ENCODE data around the gene GRIN3B. TPM values are rescaled to one million over a fixed set of nuclear protein-coding genes. Genes with fewer than 3 reads are reported as not detected.

Gene GRIN3B
- total and polyA plus RNA-seq, 2 donors from 2014 or later: 0.15 to 0.44 TPM

DNA sequence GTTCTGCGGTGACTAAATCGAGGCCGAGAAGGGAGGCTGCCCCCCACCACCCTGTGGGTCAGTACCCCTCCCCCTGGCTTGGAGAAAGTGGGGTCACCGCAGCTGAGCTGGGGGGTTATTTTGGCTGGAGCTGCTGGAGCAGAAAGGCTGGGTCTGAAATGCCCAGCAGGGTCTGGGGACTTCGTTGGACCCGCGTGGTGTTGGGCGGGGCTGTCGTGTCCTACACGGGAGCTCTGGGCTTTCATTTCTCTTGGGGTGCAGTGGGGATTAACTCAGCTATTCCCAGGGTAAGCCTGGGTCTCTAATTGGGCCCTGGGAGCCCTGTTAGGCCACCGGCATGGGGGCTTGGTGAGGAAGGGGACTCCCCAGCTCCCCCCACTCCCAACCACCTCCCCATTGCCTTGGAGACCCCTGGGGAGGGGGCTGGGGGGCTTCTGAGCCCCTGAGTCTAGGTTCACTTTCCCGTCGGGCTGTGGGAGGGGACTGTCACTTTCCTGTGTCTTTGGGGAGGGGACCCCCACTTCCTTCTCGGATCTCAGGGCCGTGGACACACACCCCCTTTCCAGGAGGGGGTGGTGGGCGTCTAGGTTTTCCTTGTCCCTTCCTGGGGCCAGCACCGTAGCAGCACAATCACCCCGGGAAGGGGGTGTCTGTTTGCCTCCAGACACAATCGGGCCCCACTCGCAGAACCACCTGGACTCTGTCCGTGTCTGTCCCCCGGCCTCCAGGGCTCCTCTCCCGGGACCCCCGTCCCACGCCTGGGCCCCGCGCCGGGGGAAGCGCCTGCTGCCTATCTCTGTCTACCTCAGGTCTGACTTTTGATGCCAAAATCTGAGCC, 26.3 kb upstream of the GRIN3B start:
- FAIRE-seq: no peak

DNA sequence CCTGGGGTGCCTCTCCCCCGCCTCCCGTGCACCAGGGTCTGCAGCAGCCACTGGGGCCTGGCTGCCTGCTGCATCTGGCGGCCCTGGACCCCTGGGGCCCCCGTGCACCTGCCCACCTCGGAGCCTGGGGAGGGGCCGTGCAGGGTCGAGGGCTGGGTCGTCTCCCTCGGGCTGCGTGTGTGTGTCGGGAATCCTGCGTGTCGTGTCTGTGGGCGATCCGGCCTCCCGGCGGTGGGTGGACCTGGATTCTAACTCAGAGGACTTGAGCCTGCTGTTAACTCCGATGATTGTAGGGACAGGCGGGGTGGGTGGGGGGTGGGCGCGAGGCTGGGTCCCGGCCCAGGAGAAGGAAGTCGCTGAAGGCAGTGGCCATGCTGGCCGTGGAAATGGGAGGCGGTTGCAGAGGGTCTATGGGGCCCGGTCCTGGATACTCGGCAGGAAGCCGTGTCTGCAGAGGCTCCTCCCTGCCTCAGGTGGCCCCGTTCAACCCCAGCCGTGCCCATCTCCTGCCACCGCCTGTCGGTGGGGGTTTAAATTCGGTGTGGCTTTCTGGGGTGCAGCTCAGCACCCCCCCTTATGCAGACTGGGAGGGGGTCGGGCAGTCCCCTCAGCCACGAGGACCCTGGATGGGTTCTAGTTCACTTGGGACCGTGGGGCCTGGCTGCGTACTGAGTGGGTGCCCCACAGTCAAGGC, 25.5 kb upstream of the GRIN3B start:
- intact Hi-C loops (cut with DNase I): no loop called here
- DNase-seq (no peak), FAIRE-seq (no peak)
- peaks cover 4 to 5% (median 4%) of the 10 kb centered on the region in 3 donors for H3K36me3 ChIP-seq (ENCODE audit: control insufficient read depth in 2 of 3, insufficient read depth in 3 of 3, low read length in 3 of 3)
- peaks cover 0 to 5% (median 0%) of the 10 kb centered on the region in 3 donors for H3K9me3 ChIP-seq (ENCODE audit: control insufficient read depth in 2 of 3, insufficient read depth in 1 of 3, low read length in 3 of 3)
- H3K27me3 ChIP-seq (ENCODE audit: control insufficient read depth, insufficient read depth, low read length): no peaks in the 10 kb centered on the region
- H3K4me3 ChIP-seq (ENCODE audit: low read length in 3 of 3): no peak overlapping the region
- H3K9ac ChIP-seq (ENCODE audit: low read length in 3 of 3): no peak overlapping the region
- no peak for TF ChIP-seq CTCF (IDR thresholded peaks at IDR 0.05; ENCODE audit: borderline replicate concordance, extremely low read depth, insufficient read depth)
- H3K4me1 ChIP-seq (ENCODE audit: control insufficient read depth in 2 of 3, insufficient read depth in 2 of 3, low read depth in 1 of 3, low read length in 3 of 3): peaks cover 0 to 3% (median 0%) of the 10 kb centered on the region in 3 donors
- no peak overlapping the region for H3K27ac ChIP-seq (ENCODE audit: low read depth in 2 of 2, low read length in 2 of 2)

More for the DNA sequence above, 26.3 kb upstream of the GRIN3B start:
- DNase-seq: no peak
- Histone ChIP-seq H3K27me3 (ENCODE audit: control insufficient read depth, insufficient read depth, low read length) (no peaks in the 10 kb centered on the region), H3K4me1 (ENCODE audit: control insufficient read depth in 2 of 3, insufficient read depth in 2 of 3, low read depth in 1 of 3, low read length in 3 of 3) (no peaks in the 10 kb centered on the region), H3K9me3 (ENCODE audit: control insufficient read depth in 2 of 3, insufficient read depth in 1 of 3, low read length in 3 of 3) (peaks cover 0 to 5% (median 0%) of the 10 kb centered on the region in 3 donors), H3K9ac (ENCODE audit: low read length in 3 of 3) (no peak overlapping the region), H3K27ac (ENCODE audit: low read depth in 2 of 2, low read length in 2 of 2) (no peak overlapping the region), H3K4me3 (ENCODE audit: low read length in 3 of 3) (no peak overlapping the region), H3K36me3 (ENCODE audit: control insufficient read depth in 2 of 3, insufficient read depth in 3 of 3, low read length in 3 of 3) (peaks cover 4 to 5% (median 4%) of the 10 kb centered on the region in 3 donors)
- no peak for TF ChIP-seq CTCF (IDR thresholded peaks at IDR 0.05; ENCODE audit: borderline replicate concordance, extremely low read depth, insufficient read depth)
- intact Hi-C loops (cut with DNase I): no loop called here

DNA sequence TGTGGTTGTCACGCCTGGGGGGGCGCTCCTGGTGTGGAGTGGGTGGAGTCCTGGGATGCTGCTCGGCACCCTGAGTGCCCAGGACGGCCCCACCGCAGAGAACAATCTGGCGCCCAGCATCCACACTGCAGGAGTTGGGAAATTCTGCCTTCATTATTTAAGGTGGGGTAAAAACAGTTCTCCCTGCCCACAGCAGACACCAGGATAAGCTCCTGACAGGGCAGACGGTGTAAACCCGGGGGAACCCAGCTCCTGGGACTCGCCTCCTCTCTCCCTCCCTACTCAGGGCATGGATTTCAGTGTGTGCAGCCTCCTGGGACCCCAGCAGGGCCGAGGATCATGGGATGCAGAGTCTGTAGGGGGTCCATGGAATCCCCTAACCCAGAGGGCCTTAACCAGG, 23.7 kb upstream of the GRIN3B start:
- FAIRE-seq (no peak), DNase-seq (no peak)
- H3K27me3 ChIP-seq (ENCODE audit: control insufficient read depth, insufficient read depth, low read length): no peaks in the 10 kb centered on the region

More for the DNA sequence above, 23.7 kb upstream of the GRIN3B start:
- TF ChIP-seq CTCF (IDR thresholded peaks at IDR 0.05; ENCODE audit: borderline replicate concordance, extremely low read depth, insufficient read depth): no peak
- peaks cover 0 to 10% (median 8%) of the 10 kb centered on the region in 3 donors for H3K4me1 ChIP-seq (ENCODE audit: control insufficient read depth in 2 of 3, insufficient read depth in 2 of 3, low read depth in 1 of 3, low read length in 3 of 3)
- no peak overlapping the region for H3K4me3 ChIP-seq (ENCODE audit: low read length in 3 of 3)
- H3K36me3 ChIP-seq (ENCODE audit: control insufficient read depth in 2 of 3, insufficient read depth in 3 of 3, low read length in 3 of 3): no peaks in the 10 kb centered on the region
- intact Hi-C loops (cut with DNase I): no loop called here
- no peak overlapping the region for H3K27ac ChIP-seq (ENCODE audit: low read depth in 2 of 2, low read length in 2 of 2)
- no peaks in the 10 kb centered on the region for H3K9me3 ChIP-seq (ENCODE audit: control insufficient read depth in 2 of 3, insufficient read depth in 1 of 3, low read length in 3 of 3)
- H3K9ac ChIP-seq (ENCODE audit: low read length in 3 of 3): no peak overlapping the region
